HG03196 (cell line): ENCODE data around the gene SAFB2.

Experiments used
- ATAC-seq: cut with Tn5 transposase; IDR thresholded peaks from one replicate; pipeline ENCODE4 v1.9.1; 2021; ENCODE audit not compliant: unreplicated experiment

The SAFB2 gene

GRCh38 chr19:5553892-5554291 lies 68.7 kb downstream of the SAFB2 start:
- ATAC-seq, result no peak

DNA sequence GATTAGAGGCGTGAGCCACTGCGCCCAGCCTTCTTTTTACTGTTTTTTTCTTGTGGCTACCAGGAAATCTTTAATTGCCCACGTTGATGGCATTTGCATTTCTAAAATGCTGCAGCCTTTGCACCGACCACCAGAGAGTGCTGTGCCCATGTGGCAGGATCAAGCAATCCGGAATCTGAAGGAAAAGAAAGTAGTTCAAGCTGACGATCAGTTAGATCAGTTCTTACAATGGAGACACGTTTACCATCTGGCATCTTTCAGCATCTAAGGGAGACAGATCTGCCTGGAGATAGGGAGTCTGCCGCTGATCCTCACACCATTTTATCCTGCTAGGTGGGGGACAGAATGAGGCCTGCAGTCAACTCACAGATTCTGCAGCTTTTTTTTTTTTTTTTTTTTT lies 74.7 kb downstream of the SAFB2 start:
- ATAC-seq, result no peak

DNA sequence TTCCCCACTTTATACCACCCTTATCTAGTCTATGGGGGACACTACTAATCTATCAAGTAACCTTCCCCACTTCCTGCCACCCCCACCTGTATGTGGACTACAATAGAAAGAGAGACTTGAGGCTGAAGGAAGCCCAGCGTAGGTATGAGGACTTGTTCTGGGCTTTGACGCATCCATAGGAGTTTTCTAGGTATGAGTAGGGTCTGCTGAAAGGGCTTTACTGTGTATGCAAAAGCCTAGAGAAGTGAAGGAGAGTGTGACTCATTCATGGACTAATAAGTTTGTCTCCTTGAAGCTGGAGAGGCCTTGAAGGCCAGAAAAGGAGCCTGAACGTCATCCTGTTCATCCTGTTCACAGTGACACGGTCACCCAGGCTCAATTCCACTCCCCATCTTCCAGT lies 76.6 kb downstream of the SAFB2 start:
- no peak for ATAC-seq

- ATAC-seq, result no peak
These were observed 77.5 kb downstream of the SAFB2 start for GRCh38 chr19:5545051-5545450.

- ATAC-seq, result no peak
These were observed 79.9 kb downstream of the SAFB2 start for GRCh38 chr19:5542665-5543064.

DNA sequence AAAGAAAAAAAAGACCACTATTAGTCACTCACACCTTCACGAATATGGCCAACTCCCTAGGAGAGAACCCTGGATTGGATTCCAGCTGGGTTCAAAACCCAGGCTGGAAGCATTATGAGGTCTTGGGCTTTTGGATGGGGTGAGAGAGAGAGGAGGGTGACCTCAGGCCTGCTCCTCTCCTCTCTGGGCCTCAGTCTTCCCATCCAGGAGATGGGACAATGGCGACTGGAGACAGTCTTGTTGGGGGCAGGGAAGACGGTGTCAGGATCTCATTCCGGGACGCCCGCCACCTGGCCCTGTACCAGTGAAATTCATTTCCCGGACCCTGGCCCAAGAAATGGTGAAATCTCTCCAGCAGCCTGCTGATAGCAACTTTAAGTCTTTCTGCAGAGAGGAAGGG lies 81.1 kb downstream of the SAFB2 start:
- ATAC-seq, result no peak

DNA sequence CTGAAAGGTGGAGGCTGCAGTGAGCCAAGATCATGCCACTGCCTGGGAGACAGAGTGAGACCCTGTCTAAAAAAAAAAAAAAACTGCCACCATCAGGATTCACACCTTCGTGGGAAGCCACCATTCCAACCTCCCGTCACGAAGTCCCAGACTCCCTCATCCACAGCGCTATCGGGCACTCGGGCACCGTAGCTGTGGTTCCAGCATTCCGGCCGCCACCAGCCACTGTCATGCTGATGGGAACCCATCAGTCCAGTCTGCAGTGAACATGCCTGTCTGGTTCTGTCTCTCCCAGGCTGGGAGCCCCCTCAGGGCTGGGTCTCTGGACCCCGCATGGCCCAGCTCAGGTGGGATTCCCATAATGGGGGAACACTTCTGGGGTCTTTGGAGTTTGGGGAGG lies 82.4 kb downstream of the SAFB2 start:
- ATAC-seq, result no peak

DNA sequence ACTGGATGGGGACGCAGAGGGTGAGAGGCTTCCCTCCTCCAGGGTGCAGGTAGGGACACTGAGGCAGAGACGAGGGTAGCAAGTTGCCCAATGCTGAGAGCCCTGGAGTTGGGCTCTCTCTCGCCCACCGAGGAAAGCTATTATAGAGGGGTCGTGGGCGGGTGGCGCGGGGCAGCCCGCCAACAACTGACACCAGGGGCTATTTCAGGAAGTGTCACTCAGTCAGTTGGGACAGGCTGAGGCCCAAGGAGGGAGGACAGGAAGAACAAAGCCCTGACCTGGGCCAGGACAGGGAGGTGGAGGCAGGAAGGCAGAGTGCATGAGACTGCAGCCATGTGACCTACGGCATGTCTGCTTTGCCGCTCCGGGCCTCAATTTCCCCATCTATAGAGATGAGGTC lies 84.7 kb downstream of the SAFB2 start:
- ATAC-seq, result no peak
